Mesendoderm (in vitro differentiated cells): ENCODE results near the gene LRP6.

Experiments used
- DNase-seq: peaks from one replicate; pipeline ENCODE4 v3.0.0; 2013
- H2AK5ac ChIP-seq: 2 replicates; pipeline ENCODE4 v1.6.1; 2013; ENCODE audit warnings: low read length, inconsistent platforms
- H2BK120ac ChIP-seq: 2 replicates; pipeline ENCODE4 v1.6.1; 2013; ENCODE audit warnings: low read depth, mild to moderate bottlenecking, low read length, moderate library complexity, mixed read lengths
- H2BK15ac ChIP-seq: replicated peaks from 2 replicates; pipeline ENCODE4 v1.6.1; 2013; ENCODE audit warnings: low read depth, mild to moderate bottlenecking, moderate library complexity
- H2BK5ac ChIP-seq: 2 replicates; pipeline ENCODE4 v1.6.1; 2013; ENCODE audit warnings: low read length, inconsistent platforms
- H3K18ac ChIP-seq: 2 replicates; pipeline ENCODE4 v1.6.1; 2013; ENCODE audit warnings: mild to moderate bottlenecking, low read length, mixed read lengths
- H3K23ac ChIP-seq: one replicate; pipeline ENCODE4 v1.6.1; 2013; ENCODE audit warnings: low read length
- H3K27ac ChIP-seq: 2 replicates; pipeline ENCODE4 v1.5.1; 2013; ENCODE audit warnings: low read depth, mild to moderate bottlenecking, inconsistent platforms, low read length, moderate library complexity
- H3K27me3 ChIP-seq: 2 replicates; pipeline ENCODE4 v1.6.1; 2013; ENCODE audit warnings: low read length, control low read depth, mild to moderate bottlenecking, inconsistent platforms; ENCODE audit not compliant: insufficient read depth, poor library complexity
- H3K36me3 ChIP-seq: 2 replicates; pipeline ENCODE4 v1.6.1; 2013; ENCODE audit warnings: low read length, inconsistent platforms; ENCODE audit not compliant: control insufficient read depth, insufficient read depth
- H3K4ac ChIP-seq: one replicate; pipeline ENCODE4 v1.6.1; 2013; ENCODE audit warnings: low read depth, mild to moderate bottlenecking, low read length, moderate library complexity
- H3K4me1 ChIP-seq: 2 replicates; pipeline ENCODE4 v1.6.1; 2013; ENCODE audit warnings: low read depth, low read length, inconsistent platforms; ENCODE audit not compliant: control insufficient read depth
- H3K4me2 ChIP-seq: 2 replicates; pipeline ENCODE4 v1.6.1; 2013; ENCODE audit warnings: low read length
- H3K4me3 ChIP-seq: 2 replicates; pipeline ENCODE4 v1.5.1; 2013; ENCODE audit warnings: mild to moderate bottlenecking, low read length
- H3K56ac ChIP-seq: one replicate; pipeline ENCODE4 v1.6.1; 2013; ENCODE audit warnings: low read length
- H3K79me1 ChIP-seq: 2 replicates; pipeline ENCODE4 v1.6.1; 2013; ENCODE audit warnings: low read length, inconsistent platforms
- H3K79me2 ChIP-seq: 2 replicates; pipeline ENCODE4 v1.6.1; 2013; ENCODE audit warnings: mild to moderate bottlenecking, low read length; ENCODE audit not compliant: control insufficient read depth, insufficient read depth
- H3K9ac ChIP-seq: 2 replicates; pipeline ENCODE4 v1.6.1; 2013; ENCODE audit warnings: low read length, inconsistent platforms
- H4K5ac ChIP-seq: one replicate; pipeline ENCODE4 v1.6.1; 2013; ENCODE audit warnings: low read length
- H4K8ac ChIP-seq: one replicate; pipeline ENCODE4 v1.6.1; 2013; ENCODE audit warnings: low read depth, mild to moderate bottlenecking, control low read depth, low read length, moderate library complexity
- WGBS: extraction: QIAGEN DNeasy Blood & Tissue Kit; methylation state at CpG from one replicate; pipeline ENCODE4 v1.1.7; 2013; ENCODE audit warnings: low lambda C conversion rate, missing lambda C conversion rate; ENCODE audit not compliant: insufficient coverage; ENCODE audit errors: extremely low coverage; 5-methylcytosine and 5-hydroxymethylcytosine counted together

LRP6 gene

GRCh38 chr12:12098691-12099015 lies 168.2 kb downstream of the LRP6 start:
- no peaks in the 10 kb centered on the region for H3K4me1 ChIP-seq
- no peak overlapping the region for H3K4me3 ChIP-seq
- H3K79me2 ChIP-seq = no peaks in the 10 kb centered on the region
- no peaks in the 10 kb centered on the region for H3K27me3 ChIP-seq
- H3K4ac ChIP-seq = no peak overlapping the region
- no peak overlapping the region for H3K9ac ChIP-seq
- no peak overlapping the region for H4K8ac ChIP-seq
- DNase-seq = no peak
- no peak overlapping the region for H2BK120ac ChIP-seq
- no peak overlapping the region for H3K18ac ChIP-seq
- WGBS = no CpG with 5 or more reads among the region's 3 CpGs
- H3K4me2 ChIP-seq = no peak overlapping the region
- H3K36me3 ChIP-seq = no peaks in the 10 kb centered on the region
- no peak overlapping the region for H4K5ac ChIP-seq
- H2BK5ac ChIP-seq = no peak overlapping the region
- H3K79me1 ChIP-seq = no peaks in the 10 kb centered on the region
- H3K56ac ChIP-seq = no peak overlapping the region
- no peak overlapping the region for H2BK15ac ChIP-seq
- H3K23ac ChIP-seq = no peak overlapping the region
- H3K27ac ChIP-seq = no peak overlapping the region
- H2AK5ac ChIP-seq = no peak overlapping the region

GRCh38 chr12:12097891-12098690 lies 168.8 kb downstream of the LRP6 start:
- no peak overlapping the region for H3K4me2 ChIP-seq
- no peak overlapping the region for H3K9ac ChIP-seq
- H3K18ac ChIP-seq = no peak overlapping the region
- H3K23ac ChIP-seq = no peak overlapping the region
- no peak overlapping the region for H3K4ac ChIP-seq
- H3K79me1 ChIP-seq = no peaks in the 10 kb centered on the region
- H3K36me3 ChIP-seq = no peaks in the 10 kb centered on the region
- H2AK5ac ChIP-seq = no peak overlapping the region
- no peak overlapping the region for H2BK120ac ChIP-seq
- no peaks in the 10 kb centered on the region for H3K79me2 ChIP-seq
- H2BK5ac ChIP-seq = no peak overlapping the region
- no peaks in the 10 kb centered on the region for H3K4me1 ChIP-seq
- H4K5ac ChIP-seq = no peak overlapping the region
- no peak overlapping the region for H3K56ac ChIP-seq
- no CpG with 5 or more reads among the region's 6 CpGs for WGBS
- H3K4me3 ChIP-seq = no peak overlapping the region
- DNase-seq = no peak
- no peak overlapping the region for H2BK15ac ChIP-seq
- H3K27me3 ChIP-seq = no peaks in the 10 kb centered on the region
- no peak overlapping the region for H4K8ac ChIP-seq
- H3K27ac ChIP-seq = no peak overlapping the region

GRCh38 chr12:12095021-12095420 lies 171.8 kb downstream of the LRP6 start:
- no peak for DNase-seq
- H3K56ac ChIP-seq = no peak overlapping the region
- WGBS = no CpG with 5 or more reads among the region's 3 CpGs
- H3K4me1 ChIP-seq = no peaks in the 10 kb centered on the region
- no peak overlapping the region for H4K5ac ChIP-seq
- H3K9ac ChIP-seq = no peak overlapping the region
- no peak overlapping the region for H3K4me2 ChIP-seq
- no peak overlapping the region for H3K23ac ChIP-seq
- no peaks in the 10 kb centered on the region for H3K27me3 ChIP-seq
- H3K4ac ChIP-seq = no peak overlapping the region
- no peak overlapping the region for H2AK5ac ChIP-seq
- no peak overlapping the region for H3K27ac ChIP-seq
- no peak overlapping the region for H3K4me3 ChIP-seq
- H2BK5ac ChIP-seq = no peak overlapping the region
- H2BK120ac ChIP-seq = no peak overlapping the region
- no peaks in the 10 kb centered on the region for H3K79me1 ChIP-seq
- no peak overlapping the region for H4K8ac ChIP-seq
- H3K79me2 ChIP-seq = no peaks in the 10 kb centered on the region
- no peaks in the 10 kb centered on the region for H3K36me3 ChIP-seq
- no peak overlapping the region for H2BK15ac ChIP-seq
- no peak overlapping the region for H3K18ac ChIP-seq

- Histone ChIP-seq H3K27me3 (no peaks in the 10 kb centered on the region), H2BK120ac (no peak overlapping the region), H3K4me3 (no peak overlapping the region), H3K4ac (no peak overlapping the region), H2AK5ac (no peak overlapping the region), H2BK15ac (no peak overlapping the region), H3K36me3 (no peaks in the 10 kb centered on the region), H3K18ac (no peak overlapping the region), H3K56ac (no peak overlapping the region), H3K79me2 (no peaks in the 10 kb centered on the region), H4K8ac (no peak overlapping the region), H2BK5ac (no peak overlapping the region), H4K5ac (no peak overlapping the region), H3K4me1 (no peaks in the 10 kb centered on the region), H3K27ac (no peak overlapping the region), H3K9ac (no peak overlapping the region), H3K79me1 (no peaks in the 10 kb centered on the region), H3K23ac (no peak overlapping the region), H3K4me2 (no peak overlapping the region)
- no peak for DNase-seq
- whole genome bisulfite sequencing = no CpG with 5 or more reads among the region's 4 CpGs
These were observed 172.4 kb downstream of the LRP6 start for GRCh38 chr12:12094481-12094880.

GRCh38 chr12:12091977-12092663 lies 174.7 kb downstream of the LRP6 start:
- Histone ChIP-seq H3K18ac (no peak overlapping the region), H3K27me3 (no peaks in the 10 kb centered on the region), H3K9ac (no peak overlapping the region), H3K4me2 (no peak overlapping the region), H3K27ac (no peak overlapping the region), H4K5ac (no peak overlapping the region), H3K36me3 (no peaks in the 10 kb centered on the region), H3K4me1 (peaks cover 5% of the 10 kb centered on the region), H3K23ac (no peak overlapping the region), H2BK15ac (no peak overlapping the region), H3K4me3 (no peak overlapping the region), H3K79me2 (no peaks in the 10 kb centered on the region), H4K8ac (no peak overlapping the region), H2BK120ac (no peak overlapping the region), H2BK5ac (no peak overlapping the region), H2AK5ac (no peak overlapping the region), H3K79me1 (no peaks in the 10 kb centered on the region), H3K56ac (no peak overlapping the region), H3K4ac (no peak overlapping the region)
- no peak for DNase-seq
- WGBS = no CpG with 5 or more reads among the region's 14 CpGs
